Fibroblast of lung (primary cell): ENCODE measurements around the gene HECTD4. TPM values are rescaled to one million over a fixed set of nuclear protein-coding genes. Genes with fewer than 3 reads are reported as not detected.

Experiments used
- DNase-seq, 2 donors: peaks; one replicate each; pipeline versions ENCODE4 v3.0.0 to v3.0.0-alpha.2; 2010; ENCODE audit warnings: low read depth in 2 of 2
- H2AFZ ChIP-seq: 2 replicates; pipeline ENCODE4 v1.5.1; 2012; ENCODE audit warnings: low read length, control low read depth, inconsistent platforms
- H3K27ac ChIP-seq: 2 replicates; pipeline ENCODE4 v1.5.1; 2011; ENCODE audit warnings: low read length, control low read depth; ENCODE audit not compliant: insufficient read depth
- H3K27me3 ChIP-seq: 2 replicates; pipeline ENCODE4 v1.5.1; 2011; ENCODE audit warnings: mild to moderate bottlenecking, low read length; ENCODE audit not compliant: control insufficient read depth, insufficient read depth
- H3K36me3 ChIP-seq: 2 replicates; pipeline ENCODE4 v1.5.1; 2011; ENCODE audit warnings: low read length; ENCODE audit not compliant: control insufficient read depth, insufficient read depth
- H3K4me1 ChIP-seq: 2 replicates; pipeline ENCODE4 v1.5.1; 2011; ENCODE audit warnings: low read length; ENCODE audit not compliant: control insufficient read depth, insufficient read depth; ENCODE audit errors: extremely low read depth
- H3K4me2 ChIP-seq: 2 replicates; pipeline ENCODE4 v1.5.1; 2011; ENCODE audit warnings: low read length, control low read depth; ENCODE audit not compliant: insufficient read depth; ENCODE audit errors: extremely low read depth
- H3K4me3 ChIP-seq, 4 experiments: fragments of 200-600 bp in 1 of 4; sonication (generic) in 1 of 4; replicated peaks in 1 of 4; 2 replicates each; pipeline ENCODE4 v1.5.1; 2011 to 2016; ENCODE audit warnings: low read length in 4 of 4, low read depth in 3 of 4, mild to moderate bottlenecking in 3 of 4, control low read depth in 2 of 4, inconsistent platforms in 1 of 4, mixed read lengths in 1 of 4; ENCODE audit not compliant: insufficient read depth in 1 of 4; ENCODE audit errors: control extremely low read depth in 1 of 4
- H3K79me2 ChIP-seq: 2 replicates; pipeline ENCODE4 v1.5.1; 2012; ENCODE audit warnings: mild to moderate bottlenecking, low read length, inconsistent platforms; ENCODE audit not compliant: control insufficient read depth, insufficient read depth
- H3K9ac ChIP-seq: 2 replicates; pipeline ENCODE4 v1.5.1; 2011; ENCODE audit warnings: mild to moderate bottlenecking, low read length, control low read depth; ENCODE audit not compliant: insufficient read depth
- H3K9me3 ChIP-seq: 2 replicates; pipeline ENCODE4 v1.5.1; 2012; ENCODE audit warnings: low read depth, low read length; ENCODE audit not compliant: control insufficient read depth, insufficient read depth
- H4K20me1 ChIP-seq: 2 replicates; pipeline ENCODE4 v1.5.1; 2011; ENCODE audit warnings: low read length; ENCODE audit not compliant: control insufficient read depth, insufficient read depth; ENCODE audit errors: extremely low read depth
- CTCF ChIP-seq, 2 donors: IDR thresholded peaks in 1 of 2; conservative IDR thresholded peaks in 1 of 2; 1 replicate in 1 of 2; 2 replicates in 1 of 2; pipeline ENCODE4 v1.5.1; 2011 to 2012; ENCODE audit warnings: low read length in 2 of 2, control low read depth in 1 of 2, inconsistent platforms in 1 of 2, low read depth in 1 of 2, mild to moderate bottlenecking in 1 of 2
- EZH2 ChIP-seq: IDR thresholded peaks from 2 replicates; pipeline ENCODE4 v1.5.1; 2012; ENCODE audit warnings: low read length, control low read depth, mild to moderate bottlenecking; ENCODE audit errors: missing control alignments
- polyA plus RNA-seq, 2 donors: library from polyadenylated mRNA; depleted of rRNA in 1 of 2; stranded (reverse) in 1 of 2; unstranded in 1 of 2; fragments of >200 nt; gene quantifications; 2 replicates each; pipeline ENCODE4 v1.2.1, GENCODE V29; 2011 to 2012; ENCODE audit warnings: missing spikeins in 1 of 2
- total RNA-seq: library from RNA; depleted of rRNA; stranded (reverse); fragments of >200 nt; gene quantifications from 2 replicates; pipeline ENCODE4 v1.2.1, GENCODE V29; 2014

The HECTD4 gene
- total and polyA plus RNA-seq, 2 donors (not counting 1 experiment from before 2014, with no cell fraction given), result 5.1 to 31.7 TPM

GRCh38 chr12:112188130-112188830 is 194.0 kb downstream of the HECTD4 start:
- H3K36me3 ChIP-seq, result peaks cover 23% of the 10 kb centered on the region
- no peak overlapping the region for H3K4me2 ChIP-seq
- no peak overlapping the region for H3K27ac ChIP-seq
- H3K4me1 ChIP-seq, result peaks cover 5% of the 10 kb centered on the region
- H3K79me2 ChIP-seq, result no peaks in the 10 kb centered on the region
- no peak for TF ChIP-seq EZH2
- TF ChIP-seq CTCF (conservative IDR thresholded peaks at IDR 0.05 in 1 of 2, IDR thresholded peaks at IDR 0.05 in 1 of 2; ENCODE audit: low read depth in 1 of 2, low read length in 2 of 2), result no peak
- H3K9me3 ChIP-seq, result no peaks in the 10 kb centered on the region
- no peaks in the 10 kb centered on the region for H4K20me1 ChIP-seq
- DNase-seq, result no peak
- H2AFZ ChIP-seq, result no peak overlapping the region
- H3K9ac ChIP-seq, result no peak overlapping the region
- H3K27me3 ChIP-seq, result no peaks in the 10 kb centered on the region
- H3K4me3 ChIP-seq, result no peak overlapping the region

- Histone ChIP-seq H3K27me3 (no peaks in the 10 kb centered on the region), H3K9me3 (no peaks in the 10 kb centered on the region), H3K36me3 (peaks cover 13% of the 10 kb centered on the region), H2AFZ (no peak overlapping the region), H4K20me1 (no peaks in the 10 kb centered on the region), H3K4me1 (peaks cover 11% of the 10 kb centered on the region), H3K4me3 (no peak overlapping the region), H3K79me2 (no peaks in the 10 kb centered on the region), H3K27ac (no peak overlapping the region), H3K4me2 (no peak overlapping the region), H3K9ac (no peak overlapping the region)
- TF ChIP-seq CTCF (conservative IDR thresholded peaks at IDR 0.05 in 1 of 2, IDR thresholded peaks at IDR 0.05 in 1 of 2; ENCODE audit: low read depth in 1 of 2, low read length in 2 of 2) (no peak), EZH2 (no peak)
- peak in 1 of 2 donors; percentile 12 for DNase-seq
These were observed 196.9 kb downstream of the HECTD4 start for GRCh38 chr12:112185093-112185923.

GRCh38 chr12:112184056-112184887 is 198.0 kb downstream of the HECTD4 start:
- no peaks in the 10 kb centered on the region for H3K79me2 ChIP-seq
- H3K27ac ChIP-seq, result peak overlapping the region; percentile 8

More at GRCh38 chr12:112184056-112184887, 198.0 kb downstream of the HECTD4 start:
- TF ChIP-seq EZH2 (no peak), CTCF (conservative IDR thresholded peaks at IDR 0.05 in 1 of 2, IDR thresholded peaks at IDR 0.05 in 1 of 2; ENCODE audit: low read depth in 1 of 2, low read length in 2 of 2) (no peak)
- Histone ChIP-seq H3K9ac (no peak overlapping the region), H3K9me3 (no peaks in the 10 kb centered on the region), H3K36me3 (peaks cover 17% of the 10 kb centered on the region), H3K4me1 (peaks cover 11% of the 10 kb centered on the region), H2AFZ (no peak overlapping the region), H3K4me2 (no peak overlapping the region), H3K4me3 (no peak overlapping the region), H3K27me3 (no peaks in the 10 kb centered on the region), H4K20me1 (no peaks in the 10 kb centered on the region)
- no peak for DNase-seq
